Fibroblast of mammary gland (primary cell): ENCODE results near the gene GNAL.

Experiments
- DNase-seq: peaks from one replicate; pipeline ENCODE4 v3.0.0-alpha.2; 2010; ENCODE audit warnings: low read depth
- H3K4me3 ChIP-seq: 2 replicates; pipeline ENCODE4 v1.5.1; 2011; ENCODE audit warnings: low read depth, mild to moderate bottlenecking, low read length, moderate library complexity; ENCODE audit not compliant: control insufficient read depth
- TF ChIP-seq, protein P1 (sequence below): conservative IDR thresholded peaks from 2 replicates; pipeline ENCODE4 v1.5.1; 2011; ENCODE audit warnings: low read depth, low read length, inconsistent platforms; ENCODE audit not compliant: control insufficient read depth, insufficient read depth

The GNAL gene

DNA sequence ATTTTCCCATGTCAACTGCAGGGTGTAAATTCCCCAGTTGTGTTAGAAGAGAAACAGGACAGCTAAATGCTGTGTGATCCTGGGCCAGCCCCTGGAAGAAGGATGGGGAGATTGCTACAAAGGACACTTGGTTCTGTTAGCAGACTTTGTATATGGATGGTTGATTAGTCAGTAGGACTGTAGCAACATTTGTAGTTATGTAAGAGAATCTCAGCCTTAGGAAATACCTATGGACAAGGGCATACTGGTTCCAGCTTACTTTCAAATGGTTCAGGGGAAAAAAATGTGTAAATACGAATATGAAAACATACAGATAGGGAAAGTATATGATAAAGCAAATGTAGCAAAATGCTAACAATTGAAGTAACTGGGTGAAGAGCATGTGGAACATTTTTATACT is 47.6 kb downstream of the GNAL start:
- no peak overlapping the region for H3K4me3 ChIP-seq
- TF ChIP-seq, protein P1, sequence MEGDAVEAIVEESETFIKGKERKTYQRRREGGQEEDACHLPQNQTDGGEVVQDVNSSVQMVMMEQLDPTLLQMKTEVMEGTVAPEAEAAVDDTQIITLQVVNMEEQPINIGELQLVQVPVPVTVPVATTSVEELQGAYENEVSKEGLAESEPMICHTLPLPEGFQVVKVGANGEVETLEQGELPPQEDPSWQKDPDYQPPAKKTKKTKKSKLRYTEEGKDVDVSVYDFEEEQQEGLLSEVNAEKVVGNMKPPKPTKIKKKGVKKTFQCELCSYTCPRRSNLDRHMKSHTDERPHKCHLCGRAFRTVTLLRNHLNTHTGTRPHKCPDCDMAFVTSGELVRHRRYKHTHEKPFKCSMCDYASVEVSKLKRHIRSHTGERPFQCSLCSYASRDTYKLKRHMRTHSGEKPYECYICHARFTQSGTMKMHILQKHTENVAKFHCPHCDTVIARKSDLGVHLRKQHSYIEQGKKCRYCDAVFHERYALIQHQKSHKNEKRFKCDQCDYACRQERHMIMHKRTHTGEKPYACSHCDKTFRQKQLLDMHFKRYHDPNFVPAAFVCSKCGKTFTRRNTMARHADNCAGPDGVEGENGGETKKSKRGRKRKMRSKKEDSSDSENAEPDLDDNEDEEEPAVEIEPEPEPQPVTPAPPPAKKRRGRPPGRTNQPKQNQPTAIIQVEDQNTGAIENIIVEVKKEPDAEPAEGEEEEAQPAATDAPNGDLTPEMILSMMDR = no peak
- DNase-seq = peak; percentile 16

DNA sequence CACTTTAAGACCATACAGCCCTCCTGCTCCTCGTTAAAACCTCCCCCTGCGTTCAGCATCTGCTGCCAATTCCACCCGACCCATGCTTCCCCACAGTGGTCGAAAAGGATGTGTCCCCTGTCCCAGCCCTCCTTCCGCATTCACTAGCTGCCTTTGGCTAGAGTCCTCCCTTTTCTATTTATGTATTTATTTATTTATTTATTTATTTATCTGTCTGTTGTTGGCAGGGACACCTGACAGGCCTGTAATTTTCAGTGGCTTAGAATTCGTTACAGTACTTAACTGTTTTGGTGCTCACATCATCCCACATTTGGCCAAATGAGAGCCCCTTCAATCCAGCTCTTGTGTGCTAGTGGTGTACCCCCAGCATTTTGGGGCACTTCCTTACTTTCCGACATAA is 50.8 kb downstream of the GNAL start:
- H3K4me3 ChIP-seq = no peak overlapping the region
- no peak for DNase-seq
- TF ChIP-seq, protein P1 = no peak

DNA sequence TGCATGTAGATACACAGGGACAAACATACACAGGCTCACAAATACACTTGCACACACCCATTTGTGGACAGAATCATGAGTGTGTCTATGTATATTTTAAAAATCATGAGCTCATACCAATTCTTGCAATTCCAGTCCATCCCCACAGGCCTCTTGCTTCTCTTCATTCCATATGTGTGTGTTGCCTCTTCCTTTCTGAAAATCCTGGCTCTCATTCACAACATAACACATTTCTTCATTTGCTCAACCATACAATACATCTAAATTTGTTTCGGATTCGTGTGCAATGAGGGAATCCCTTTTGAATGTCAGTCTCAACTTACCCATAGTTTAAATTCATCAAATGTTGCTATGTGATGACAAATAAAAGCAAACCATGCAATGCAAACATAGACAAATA is 51.4 kb downstream of the GNAL start:
- H3K4me3 ChIP-seq = no peak overlapping the region
- DNase-seq = no peak
- TF ChIP-seq, protein P1 = no peak

DNA sequence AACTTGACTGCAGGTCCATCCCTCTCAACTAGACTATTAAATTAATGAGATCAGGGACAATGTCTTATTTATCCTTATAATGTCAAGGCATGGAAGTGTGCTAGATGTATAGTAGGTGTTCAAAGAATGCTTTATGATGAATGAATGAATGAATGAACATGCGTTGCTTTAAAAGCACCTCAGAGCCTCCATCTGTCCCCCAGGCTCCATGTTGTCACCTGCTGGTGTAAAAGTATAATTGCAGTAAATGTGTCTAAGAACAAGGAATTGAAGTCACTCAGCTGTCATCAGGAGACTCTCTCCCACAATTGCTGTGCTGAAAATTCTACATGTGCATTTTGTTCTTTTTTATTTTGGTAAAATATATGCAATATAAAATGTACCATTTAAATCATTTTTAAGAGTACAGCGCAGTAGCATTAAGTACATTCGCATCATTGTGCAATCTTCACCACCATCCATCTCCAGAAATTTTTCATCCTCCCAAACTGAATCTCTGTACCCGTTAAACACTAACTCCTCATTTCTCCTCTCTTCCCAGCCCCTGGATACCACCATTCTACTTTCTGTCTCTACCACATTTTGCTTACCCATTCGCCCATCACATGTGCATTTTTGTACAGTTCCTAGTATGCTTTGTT is 52.6 kb downstream of the GNAL start:
- DNase-seq = peak; percentile 6
- TF ChIP-seq, protein P1 = peak; percentile 52

DNA sequence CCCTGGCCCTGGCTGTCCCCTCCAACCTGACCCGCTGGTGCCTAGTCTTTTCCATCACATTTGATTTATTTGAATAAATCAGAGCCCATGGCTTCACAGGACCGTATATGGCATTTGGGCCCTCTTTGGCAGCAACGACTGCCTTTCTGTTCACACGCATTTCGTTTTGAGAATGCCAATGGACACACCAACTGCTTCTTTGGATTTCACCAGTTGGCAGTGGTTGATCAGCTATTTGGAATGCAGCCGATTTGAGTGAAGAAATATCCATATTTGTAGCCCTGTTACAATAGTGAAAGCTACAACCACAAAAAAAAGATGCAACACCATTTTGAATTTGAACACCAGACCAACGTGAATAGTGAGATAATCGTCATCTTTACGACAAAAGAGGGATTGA is 56.5 kb downstream of the GNAL start:
- DNase-seq = no peak
- TF ChIP-seq, protein P1 = no peak
- no peak overlapping the region for H3K4me3 ChIP-seq

More for the DNA sequence above, 52.6 kb downstream of the GNAL start:
- H3K4me3 ChIP-seq = no peak overlapping the region

DNA sequence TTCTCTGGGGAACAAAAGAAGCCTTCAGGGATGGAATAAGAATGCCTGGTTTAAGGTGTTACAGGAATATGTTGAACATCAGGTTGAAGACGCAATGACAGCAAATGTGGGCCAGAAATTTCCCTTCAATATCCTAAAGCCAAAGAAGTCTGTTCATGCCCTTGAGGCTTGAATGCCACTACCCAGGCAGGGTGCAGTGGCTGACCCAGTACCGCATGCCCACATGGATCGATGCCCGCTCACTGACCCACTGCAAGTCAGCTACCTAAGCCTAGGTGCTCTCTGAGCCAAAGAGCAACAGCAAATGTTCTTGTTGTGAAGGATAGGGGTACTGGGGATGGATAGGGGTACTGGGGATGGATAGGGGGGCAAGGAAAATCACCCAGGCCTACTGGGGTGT is 58.2 kb downstream of the GNAL start:
- H3K4me3 ChIP-seq = no peak overlapping the region
- no peak for DNase-seq
- TF ChIP-seq, protein P1 = no peak

DNA sequence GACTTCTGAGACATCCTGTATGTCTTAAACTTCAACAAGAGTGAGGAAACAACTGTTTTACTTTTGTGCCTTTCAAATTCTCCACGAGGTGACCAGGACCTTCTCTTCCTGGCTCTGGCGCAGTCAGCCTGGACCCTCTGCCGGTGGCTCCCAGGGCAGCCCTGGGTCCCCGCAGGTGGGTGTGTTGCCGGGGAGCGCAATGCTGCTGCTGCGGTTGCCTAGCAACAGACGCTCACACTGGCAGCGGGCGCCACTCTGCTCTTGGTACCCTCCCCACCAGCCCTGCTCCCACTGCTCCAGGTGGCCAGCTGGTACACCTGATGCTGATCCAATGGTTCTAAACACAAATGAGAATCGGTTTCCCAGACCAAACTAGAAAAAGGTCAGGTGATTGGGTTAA is 58.7 kb downstream of the GNAL start:
- no peak overlapping the region for H3K4me3 ChIP-seq
- TF ChIP-seq, protein P1 = no peak
- DNase-seq = no peak
